UCSD-AML1 (cell line): Measurements from ENCODE around the gene HEYL.

Experiments used
- DNase-seq: peaks from one replicate; lab custom pipeline; 2025; ENCODE audit not compliant: unreplicated experiment; lab: John Stamatoyannopoulos, UW

Gene HEYL

GRCh38 chr1:39642796-39643195 lies 3.4 kb upstream of the HEYL start:
- DNase-seq = no peak

- no peak for DNase-seq
These were observed 1.4 kb upstream of the HEYL start for GRCh38 chr1:39640861-39641260.

GRCh38 chr1:39638965-39639304 lies 508 bp downstream of the HEYL start:
- DNase-seq = no peak

GRCh38 chr1:39637361-39637760 lies 2.1 kb downstream of the HEYL start:
- no peak for DNase-seq

GRCh38 chr1:39635871-39636210 lies 3.6 kb downstream of the HEYL start:
- DNase-seq = no peak

- DNase-seq = no peak
These were observed 4.1 kb downstream of the HEYL start for GRCh38 chr1:39635205-39635870.

- no peak for DNase-seq
These were observed 6.0 kb downstream of the HEYL start for GRCh38 chr1:39633422-39633821.

- no peak for DNase-seq
These were observed 6.6 kb downstream of the HEYL start for GRCh38 chr1:39632682-39633417.

- no peak for DNase-seq
These were observed 7.1 kb downstream of the HEYL start for GRCh38 chr1:39632323-39632681.

GRCh38 chr1:39631361-39632322 lies 7.8 kb downstream of the HEYL start:
- no peak for DNase-seq

- DNase-seq = no peak
These were observed 10.6 kb downstream of the HEYL start for GRCh38 chr1:39628807-39629350.

- no peak for DNase-seq
These were observed 12.8 kb downstream of the HEYL start for GRCh38 chr1:39626646-39627045.

- no peak for DNase-seq
These were observed 13.8 kb downstream of the HEYL start for GRCh38 chr1:39625462-39626273.

GRCh38 chr1:39625009-39625408 lies 14.4 kb downstream of the HEYL start:
- DNase-seq = no peak

- DNase-seq = no peak
These were observed 16.4 kb downstream of the HEYL start for GRCh38 chr1:39623053-39623452.

GRCh38 chr1:39622427-39622826 lies 17.0 kb downstream of the HEYL start:
- DNase-seq = no peak

GRCh38 chr1:39620659-39621165 lies 18.7 kb downstream of the HEYL start:
- DNase-seq = no peak

- DNase-seq = no peak
These were observed 21.9 kb downstream of the HEYL start for GRCh38 chr1:39617488-39618049.

- DNase-seq = no peak
These were observed 24.3 kb downstream of the HEYL start for GRCh38 chr1:39615086-39615673.

GRCh38 chr1:39614488-39614887 lies 25.0 kb downstream of the HEYL start:
- DNase-seq = no peak
